MM.1S (cell line): ENCODE measurements around the gene HBQ1.

ENCODE experiments used
- DNase-seq: peaks from one replicate; pipeline ENCODE4 v3.0.0-alpha.2; 2015
- H2AFZ ChIP-seq: fragments of 300-600 bp; sonication (generic); 2 replicates; pipeline ENCODE4 v1.6.0; 2016; ENCODE audit warnings: antibody characterized with exemption, low read length
- H3F3A ChIP-seq: fragments of 300-600 bp; sonication (generic); 2 replicates; pipeline ENCODE4 v1.6.1; 2016; ENCODE audit warnings: mild to moderate bottlenecking, antibody characterized with exemption, low read length, moderate library complexity, mixed read lengths; ENCODE audit not compliant: insufficient read depth
- H3K27ac ChIP-seq: fragments of 300-600 bp; sonication (generic); 2 replicates; pipeline ENCODE4 v1.5.1; 2016; ENCODE audit warnings: mild to moderate bottlenecking, low read length
- H3K27me3 ChIP-seq: fragments of 300-600 bp; sonication (generic); replicated peaks from 2 replicates; pipeline ENCODE4 v1.6.0; 2016; ENCODE audit warnings: low read length; ENCODE audit not compliant: insufficient read depth
- H3K36me3 ChIP-seq: fragments of 300-600 bp; sonication (generic); replicated peaks from 2 replicates; pipeline ENCODE4 v1.6.1; 2016; ENCODE audit warnings: mild to moderate bottlenecking, low read length, mixed read lengths; ENCODE audit not compliant: insufficient read depth
- H3K4me1 ChIP-seq: fragments of 300-600 bp; sonication (generic); 2 replicates; pipeline ENCODE4 v1.6.1; 2016; ENCODE audit warnings: low read length, mixed read lengths
- H3K4me2 ChIP-seq: fragments of 300-600 bp; sonication (generic); 2 replicates; pipeline ENCODE4 v1.6.0; 2016; ENCODE audit warnings: low read depth, low read length
- H3K4me3 ChIP-seq: fragments of 300-600 bp; sonication (generic); 2 replicates; pipeline ENCODE4 v1.5.1; 2016; ENCODE audit warnings: low read length, mixed read lengths
- H3K79me2 ChIP-seq: fragments of 300-600 bp; sonication (generic); 2 replicates; pipeline ENCODE4 v1.6.1; 2016; ENCODE audit warnings: mixed run types, low read length, mixed read lengths
- H3K9ac ChIP-seq: fragments of 300-600 bp; sonication (generic); 2 replicates; pipeline ENCODE4 v1.6.1; 2016; ENCODE audit warnings: low read length, mixed read lengths
- H3K9me2 ChIP-seq: fragments of 300-600 bp; sonication (generic); replicated peaks from 2 replicates; pipeline ENCODE4 v1.6.1; 2016; ENCODE audit warnings: mild to moderate bottlenecking, low read length, mixed read lengths; ENCODE audit not compliant: insufficient read depth
- H3K9me3 ChIP-seq: fragments of 300-600 bp; sonication (generic); replicated peaks from 2 replicates; pipeline ENCODE4 v1.6.1; 2016; ENCODE audit warnings: mild to moderate bottlenecking, low read length, mixed read lengths; ENCODE audit not compliant: insufficient read depth
- H4K20me1 ChIP-seq: fragments of 300-600 bp; sonication (generic); 2 replicates; pipeline ENCODE4 v1.6.1; 2016; ENCODE audit warnings: mild to moderate bottlenecking, low read length, moderate library complexity, mixed read lengths; ENCODE audit not compliant: insufficient read depth
- CTCF ChIP-seq: fragments of 300-600 bp; sonication (generic); IDR thresholded peaks from 2 replicates; pipeline ENCODE4 v1.5.1; 2016; ENCODE audit warnings: antibody characterized with exemption, low read length, mixed read lengths
- EZH2 ChIP-seq: fragments of 300-600 bp; sonication (generic); optimal IDR thresholded peaks from 2 replicates; pipeline ENCODE3; 2017; ENCODE audit warnings: low read depth, mild to moderate bottlenecking, antibody characterized with exemption, low read length, mixed read lengths
- EZH2phosphoT487 ChIP-seq: fragments of 300-600 bp; sonication (generic); IDR thresholded peaks from 2 replicates; pipeline ENCODE4 v1.6.1; 2018; ENCODE audit warnings: antibody characterized with exemption, low read length

HBQ1 gene

GRCh38 chr16:180101-180675, at the start of gene HBQ1:
Gene HBQ1, plus strand, starts transcription at chr16:180459. Its CDS starts 28 bp downstream, at chr16:180487.
- no peaks in the 10 kb centered on the region for H3K79me2 ChIP-seq
- H3K36me3 ChIP-seq, result no peaks in the 10 kb centered on the region
- no peak for DNase-seq
- H3K4me2 ChIP-seq, result peak within 1 kb of the TSS; percentile 93
- H3K27me3 ChIP-seq, result peaks cover 27% of the 10 kb centered on the region
- no peaks in the 10 kb centered on the region for H4K20me1 ChIP-seq
- H3K9me2 ChIP-seq, result no peaks in the 10 kb centered on the region
- no peak within 1 kb of the TSS for H3K27ac ChIP-seq
- H3K4me3 ChIP-seq, result peak within 1 kb of the TSS; percentile 47
- no peaks in the 10 kb centered on the region for H3F3A ChIP-seq
- H3K9ac ChIP-seq, result peak within 1 kb of the TSS; percentile 22; the same call in 1 of the 2 replicates
- 0 out of 2 replicates have a peak, but pooled peaks cover 6% of the 10 kb centered on the region for H3K4me1 ChIP-seq
- TF ChIP-seq EZH2, result no peak
- no peak for TF ChIP-seq CTCF
- no peak for TF ChIP-seq EZH2phosphoT487
- no peaks in the 10 kb centered on the region for H3K9me3 ChIP-seq
- peak within 1 kb of the TSS; percentile 49 for H2AFZ ChIP-seq

GRCh38 chr16:130533-131173, 49.6 kb upstream of the HBQ1 start:
- TF ChIP-seq EZH2phosphoT487 (no peak), CTCF (no peak), EZH2 (no peak)
- Histone ChIP-seq H2AFZ (no peak overlapping the region), H3K27ac (no peak overlapping the region)

GRCh38 chr16:132120-132519, 48.1 kb upstream of the HBQ1 start:
- Histone ChIP-seq H3K4me2 (no peak overlapping the region), H3K9me2 (no peaks in the 10 kb centered on the region), H2AFZ (no peak overlapping the region), H3K36me3 (no peaks in the 10 kb centered on the region), H3K9ac (no peak overlapping the region), H4K20me1 (no peaks in the 10 kb centered on the region), H3K79me2 (peaks cover 57% of the 10 kb centered on the region), H3K4me1 (no peaks in the 10 kb centered on the region), H3K27ac (no peak overlapping the region), H3F3A (no peaks in the 10 kb centered on the region; the same call in 1 of the 2 replicates), H3K4me3 (no peak overlapping the region), H3K27me3 (no peaks in the 10 kb centered on the region), H3K9me3 (no peaks in the 10 kb centered on the region)
- TF ChIP-seq EZH2, result no peak
- no peak for TF ChIP-seq CTCF
- TF ChIP-seq EZH2phosphoT487, result no peak
- no peak for DNase-seq

More at GRCh38 chr16:130533-131173, 49.6 kb upstream of the HBQ1 start:
- H3K9ac ChIP-seq, result no peak overlapping the region
- H3K36me3 ChIP-seq, result no peaks in the 10 kb centered on the region
- H3K9me2 ChIP-seq, result no peaks in the 10 kb centered on the region
- no peaks in the 10 kb centered on the region for H3F3A ChIP-seq
- H3K4me2 ChIP-seq, result no peak overlapping the region
- H4K20me1 ChIP-seq, result no peaks in the 10 kb centered on the region
- no peaks in the 10 kb centered on the region for H3K9me3 ChIP-seq
- H3K79me2 ChIP-seq, result peaks cover 45% of the 10 kb centered on the region
- DNase-seq, result no peak
- no peaks in the 10 kb centered on the region for H3K27me3 ChIP-seq
- no peaks in the 10 kb centered on the region for H3K4me1 ChIP-seq
- no peak overlapping the region for H3K4me3 ChIP-seq
